GM12878 (cell line): ENCODE data around the gene SAMD3. TPM values are rescaled to one million over a fixed set of nuclear protein-coding genes. Genes with fewer than 3 reads are reported as not detected.

Experiments
- ATAC-seq: fragments of 200-7000 bp; cut with Tn5 transposase; 3 replicates; pipeline ENCODE4 v1.9.1; 2020; ENCODE audit warnings: mild to moderate bottlenecking, moderate library complexity
- BruUV-seq: library from RNA; stranded (reverse); fragments of 400-500 nt; replicated peaks from 2 replicates; lab custom pipeline; 2021; lab: Mats Ljungman, UMichigan
- CTCF ChIA-PET: fragments of 300-600 bp; sonication (Branson Sonifier 250); formaldehyde crosslinking; extraction: SDS; loops from one replicate; lab custom pipeline; 2021; ENCODE audit warnings: inconsistent platforms; lab: Yijun Ruan, JAX
- POLR2A ChIA-PET: fragments of 350-600 bp; formaldehyde crosslinking; extraction: SDS; loops from one replicate; lab custom pipeline; 2021; ENCODE audit warnings: inconsistent platforms; lab: Charles Lee
- RAD21 ChIA-PET: fragments of 300-600 bp; sonication (Branson Sonifier 250); formaldehyde crosslinking; loops from one replicate; lab custom pipeline; 2023; ENCODE audit warnings: antibody characterized with exemption; ENCODE audit not compliant: unreplicated experiment; lab: Charles Lee
- SMC1A ChIA-PET: fragments of 300-600 bp; sonication (Branson Sonifier 250); formaldehyde crosslinking; loops from one replicate; lab custom pipeline; 2023; ENCODE audit not compliant: unreplicated experiment, uncharacterized antibody; lab: Charles Lee
- DNase-seq: peaks from one replicate; pipeline ENCODE4 v3.0.0-alpha.2; 2011; ENCODE audit warnings: low read depth, low spot score
- FAIRE-seq: peaks from 3 replicates; lab custom pipeline; 2011; peaks lifted over from hg19 to GRCh38; lab: Jason Lieb, UNC
- H2AFZ ChIP-seq: 2 replicates; pipeline ENCODE4 v1.6.0; 2011; ENCODE audit warnings: low read depth, low read length, control low read depth; ENCODE audit not compliant: control insufficient read depth
- H3K27ac ChIP-seq: 2 replicates; pipeline ENCODE4 v1.5.1; 2011; ENCODE audit warnings: control low read depth; ENCODE audit not compliant: control insufficient read depth, insufficient read depth
- H3K27me3 ChIP-seq, 2 experiments: replicated peaks in 1 of 2; 2 replicates each; pipeline versions ENCODE4 v1.6.0 to v1.6.1; 2011; ENCODE audit warnings: low read length in 1 of 2; ENCODE audit not compliant: control insufficient read depth in 2 of 2, insufficient read depth in 2 of 2
- H3K36me3 ChIP-seq, 2 experiments: 2 replicates each; pipeline ENCODE4 v1.5.1; 2011; ENCODE audit warnings: low read length in 1 of 2; ENCODE audit not compliant: control insufficient read depth in 2 of 2, insufficient read depth in 2 of 2
- H3K4me1 ChIP-seq: 2 replicates; pipeline ENCODE4 v1.6.1; 2011; ENCODE audit warnings: mild to moderate bottlenecking, low read length, moderate library complexity, mixed read lengths; ENCODE audit not compliant: control insufficient read depth, insufficient read depth
- H3K4me2 ChIP-seq: 2 replicates; pipeline ENCODE4 v1.6.0; 2011; ENCODE audit warnings: control low read depth; ENCODE audit not compliant: control insufficient read depth, insufficient read depth
- H3K4me3 ChIP-seq: fragments of 200-600 bp; sonication (generic); 2 replicates; pipeline ENCODE4 v1.5.1; 2016
- H3K79me2 ChIP-seq: 2 replicates; pipeline ENCODE4 v1.6.0; 2011; ENCODE audit warnings: low read length; ENCODE audit not compliant: control insufficient read depth, insufficient read depth
- H3K9ac ChIP-seq: 2 replicates; pipeline ENCODE4 v1.8.0; 2011; ENCODE audit warnings: low read length, control low read depth, mixed read lengths; ENCODE audit not compliant: control insufficient read depth, insufficient read depth
- H3K9me3 ChIP-seq: replicated peaks from 3 replicates; pipeline ENCODE4 v1.5.1; 2011; ENCODE audit warnings: mild to moderate bottlenecking, low read length; ENCODE audit not compliant: control insufficient read depth, insufficient read depth
- H4K20me1 ChIP-seq: 2 replicates; pipeline ENCODE4 v1.6.0; 2011; ENCODE audit not compliant: control insufficient read depth, insufficient read depth
- CTCF ChIP-seq, 3 experiments: IDR thresholded peaks in 2 of 3; conservative IDR thresholded peaks in 1 of 3; 2 replicates each; pipeline ENCODE4 v1.5.1; 2011; ENCODE audit warnings: low read depth in 3 of 3, low read length in 3 of 3, mild to moderate bottlenecking in 3 of 3, control low read depth in 2 of 3, moderate library complexity in 2 of 3, inconsistent platforms in 1 of 3, mixed read lengths in 1 of 3; ENCODE audit not compliant: control insufficient read depth in 2 of 3, insufficient read depth in 1 of 3; ENCODE audit errors: extremely low read depth in 1 of 3
- JUNB ChIP-seq: IDR thresholded peaks from 2 replicates; pipeline ENCODE4 v1.6.1; 2016; ENCODE audit warnings: antibody characterized with exemption, mild to moderate bottlenecking
- NFYB ChIP-seq: IDR thresholded peaks from 2 replicates; pipeline ENCODE4 v1.6.1; 2011; ENCODE audit warnings: low read depth, mild to moderate bottlenecking, low read length, improper control_type of control experiment, moderate library complexity; ENCODE audit not compliant: insufficient read depth
- SREBF2 ChIP-seq: IDR thresholded peaks from 2 replicates; pipeline ENCODE4 v1.6.1; 2012; ENCODE audit warnings: mild to moderate bottlenecking, low read length
- in situ Hi-C: fragments of 300-500 bp; cut with MboI; formaldehyde crosslinking; loops from 9 replicates; pipeline ENCODE4 v1.14.3; 2018; ENCODE audit warnings: mixed read lengths
- intact Hi-C: fragments of 100-400 bp; cut with micrococcal nuclease; formaldehyde crosslinking; loops from one replicate; pipeline ENCODE4 v1.14.2; 2022; ENCODE audit not compliant: unreplicated experiment
- polyA plus RNA-seq, 11 experiments: library from polyadenylated mRNA; depleted of rRNA in 4 of 11; unstranded in 6 of 11; stranded (reverse) in 5 of 11; fragments of >200 nt; fragmentation: Nextera tagmentation in 4 of 11; fragmentation: Illumina TruSeq in 1 of 11; extraction: Ambion mirVana in 4 of 11; extraction: Trizol in 1 of 11; gene quantifications; 1 replicate in 1 of 11; 2 replicates in 10 of 11; pipeline versions ENCODE4 v1.2.1 to v1.2.3, GENCODE V29; 2011 to 2016; ENCODE audit warnings: inconsistent platforms in 2 of 11, missing spikeins in 2 of 11, low read depth in 1 of 11
- total RNA-seq, 4 experiments: library from RNA; depleted of rRNA in 3 of 4; stranded (reverse); fragments of >200 nt in 3 of 4; fragmentation: Illumina TruSeq in 1 of 4; extraction: Trizol in 1 of 4; gene quantifications; 2 replicates each; pipeline versions ENCODE4 v1.2.1 to v1.2.3, GENCODE V29; 2013 to 2021

The SAMD3 gene
- total and polyA plus RNA-seq, 10 of the 15 experiments (the other 5 are each of a cell fraction or from before 2014, with no cell fraction given), result 0.04 to 2.3 (median 0.39) TPM; not detected in 2

GRCh38 chr6:130122243-130122642 is 100.5 kb downstream of the SAMD3 start (continued):
- TF ChIP-seq CTCF (IDR thresholded peaks at IDR 0.05 in 2 of 3, conservative IDR thresholded peaks at IDR 0.05 in 1 of 3; ENCODE audit: control insufficient read depth in 2 of 3, extremely low read depth in 1 of 3, insufficient read depth in 1 of 3, low read depth in 3 of 3, low read length in 3 of 3), result no peak
- TF ChIP-seq, all 136 proteins: peak for 0

GRCh38 chr6:130120731-130121130 is 102.0 kb downstream of the SAMD3 start:
- SMC1A ChIA-PET, result interaction anchor here (1.0 to 3.4 kb wide), 4 partner anchors 10 to 126 kb away, joined by 3 to 21 read pairs (median 8); no protein-coding TSS in a partner anchor
- BruUV-seq, result no TSS peak
- Histone ChIP-seq H3K36me3 (no peaks in the 10 kb centered on the region), H3K4me1 (peaks cover 9% of the 10 kb centered on the region), H3K4me3 (no peak overlapping the region), H4K20me1 (no peaks in the 10 kb centered on the region), H3K9me3 (no peaks in the 10 kb centered on the region; the same call in 2 of the 3 replicates), H3K79me2 (no peaks in the 10 kb centered on the region), H3K27ac (no peak overlapping the region), H2AFZ (no peak overlapping the region), H3K27me3 (no peaks in the 10 kb centered on the region), H3K4me2 (no peak overlapping the region), H3K9ac (no peak overlapping the region)
- intact Hi-C loops, result no loop called here
- TF ChIP-seq SREBF2, result no peak
- no peak for TF ChIP-seq JUNB
- TF ChIP-seq NFYB, result no peak
- ATAC-seq (peak; percentile 52), DNase-seq (no peak), FAIRE-seq (no peak)
- POLR2A ChIA-PET, result no interaction called here
- in situ Hi-C loops, result no loop called here
- CTCF ChIA-PET, result interaction anchor here (0.9 to 1.6 kb wide), 4 partner anchors 10 to 162 kb away, joined by 3 to 4 read pairs (median 4); no protein-coding TSS in a partner anchor
- RAD21 ChIA-PET, result no interaction called here
